ENCODE data around the gene TNFRSF11A.

TNFRSF11A gene

GRCh38 chr18:62324917-62325805, at the start of gene TNFRSF11A:
Gene TNFRSF11A (plus strand): TSS chr18:62325310. CDS start chr18:62325353, 43 bp downstream.
- peak; percentile 86 for DNase-seq

DNA sequence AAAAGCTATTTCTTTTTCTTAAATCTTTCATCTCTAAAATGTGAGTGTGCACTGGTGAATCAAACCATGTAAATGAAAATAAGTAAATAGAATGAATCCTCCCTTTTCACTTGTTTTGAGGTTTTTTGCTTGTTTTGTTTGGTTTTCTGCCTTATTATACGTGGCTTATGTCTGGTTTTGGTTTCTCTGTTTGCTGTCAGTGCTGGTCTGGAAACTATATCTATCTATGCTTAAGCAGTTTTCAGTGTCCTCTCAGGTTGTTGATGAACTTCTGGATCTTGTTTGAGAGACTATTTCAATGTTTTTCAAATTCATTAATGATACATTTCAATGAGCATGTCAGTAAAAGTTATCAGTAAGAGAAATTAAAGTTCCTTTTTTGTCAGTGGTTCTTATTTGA, 48.1 kb upstream of the TNFRSF11A start:
- DNase-seq = no peak

GRCh38 chr18:62279561-62279960, 45.5 kb upstream of the TNFRSF11A start:
- DNase-seq = peak; percentile 100

DNA sequence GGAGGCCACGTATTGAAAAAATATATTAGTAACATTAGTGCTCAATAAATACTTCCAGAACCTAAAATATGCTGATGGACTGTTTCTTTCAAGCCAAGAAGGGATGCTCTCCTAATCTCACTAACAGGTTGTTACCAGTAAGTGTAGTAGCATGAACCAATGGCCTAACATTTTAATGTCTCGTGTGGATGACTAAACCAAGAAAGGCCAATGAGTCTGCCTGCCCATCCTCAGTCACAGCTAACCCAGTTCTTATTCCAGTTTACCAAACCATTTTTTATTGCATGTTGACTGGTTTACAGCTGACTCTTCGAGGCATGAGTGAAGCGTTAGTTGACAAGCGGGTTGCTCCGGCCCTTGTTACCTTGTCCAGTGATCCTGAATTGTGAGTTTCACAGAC, 45.1 kb upstream of the TNFRSF11A start:
- DNase-seq = peak; percentile 30

DNA sequence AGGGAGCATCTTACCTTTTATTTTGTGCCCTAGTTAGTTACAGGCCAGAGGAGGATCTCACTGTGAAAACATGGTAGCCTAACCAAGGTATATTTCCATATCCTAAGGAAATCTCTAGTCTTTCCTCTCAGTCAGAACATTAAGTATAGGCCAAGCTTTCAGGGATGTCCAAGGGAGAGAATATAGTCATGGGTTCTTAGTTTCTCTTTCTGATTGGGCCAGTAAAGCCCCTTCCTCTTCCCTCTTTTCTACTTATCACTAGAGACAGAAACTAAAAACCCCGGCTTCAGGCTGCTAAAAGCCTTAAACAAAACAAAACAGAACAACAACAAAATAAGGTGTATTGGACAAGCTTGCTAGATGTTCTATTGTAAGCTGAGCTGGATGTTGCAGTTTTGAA, 44.3 kb upstream of the TNFRSF11A start:
- DNase-seq = no peak

- DNase-seq = no peak
Measured at GRCh38 chr18:62281684-62282083, 43.4 kb upstream of the TNFRSF11A start.

DNA sequence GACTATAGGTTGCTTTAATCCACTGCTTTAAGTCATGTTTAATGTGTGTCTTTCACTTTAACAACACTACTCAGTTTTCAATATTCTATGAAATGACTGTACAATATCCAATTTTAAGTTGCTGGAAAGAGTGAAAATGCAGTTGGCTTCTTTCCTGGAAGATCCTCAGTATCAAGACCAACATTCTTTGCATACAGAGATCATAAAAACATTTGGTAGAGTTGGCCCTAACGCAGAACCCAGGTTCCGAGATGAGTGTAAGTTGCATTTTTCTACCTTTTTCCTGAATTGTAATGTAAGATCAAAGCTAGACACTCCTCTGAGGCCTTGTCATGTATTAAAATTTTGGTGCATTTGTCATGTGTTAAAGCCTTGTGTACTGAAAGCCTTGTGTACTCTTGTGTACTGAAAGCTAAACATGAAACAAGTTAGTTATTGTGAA, 42.9 kb upstream of the TNFRSF11A start:
- no peak for DNase-seq

DNA sequence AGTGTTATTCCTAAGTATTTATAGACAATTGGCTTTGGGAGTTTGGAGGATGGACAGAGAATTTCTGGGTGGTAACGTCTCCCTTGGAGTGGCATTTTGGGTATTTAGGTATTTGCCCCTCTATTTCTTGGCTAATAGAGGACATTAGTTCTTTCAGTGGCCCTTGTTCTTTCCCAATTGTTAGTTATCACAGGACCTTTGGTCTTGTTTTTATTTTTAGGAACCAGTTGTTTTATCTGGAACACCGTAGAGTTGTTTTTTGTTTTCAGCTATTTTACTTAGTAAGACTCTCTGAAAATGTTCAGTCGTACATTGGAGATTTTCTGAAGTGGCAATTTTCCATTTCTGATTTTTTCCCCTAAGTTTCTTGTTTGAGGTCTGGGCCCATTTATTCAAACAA, 40.5 kb upstream of the TNFRSF11A start:
- DNase-seq = no peak

- no peak for DNase-seq
Measured at GRCh38 chr18:62285281-62285680, 39.8 kb upstream of the TNFRSF11A start.

DNA sequence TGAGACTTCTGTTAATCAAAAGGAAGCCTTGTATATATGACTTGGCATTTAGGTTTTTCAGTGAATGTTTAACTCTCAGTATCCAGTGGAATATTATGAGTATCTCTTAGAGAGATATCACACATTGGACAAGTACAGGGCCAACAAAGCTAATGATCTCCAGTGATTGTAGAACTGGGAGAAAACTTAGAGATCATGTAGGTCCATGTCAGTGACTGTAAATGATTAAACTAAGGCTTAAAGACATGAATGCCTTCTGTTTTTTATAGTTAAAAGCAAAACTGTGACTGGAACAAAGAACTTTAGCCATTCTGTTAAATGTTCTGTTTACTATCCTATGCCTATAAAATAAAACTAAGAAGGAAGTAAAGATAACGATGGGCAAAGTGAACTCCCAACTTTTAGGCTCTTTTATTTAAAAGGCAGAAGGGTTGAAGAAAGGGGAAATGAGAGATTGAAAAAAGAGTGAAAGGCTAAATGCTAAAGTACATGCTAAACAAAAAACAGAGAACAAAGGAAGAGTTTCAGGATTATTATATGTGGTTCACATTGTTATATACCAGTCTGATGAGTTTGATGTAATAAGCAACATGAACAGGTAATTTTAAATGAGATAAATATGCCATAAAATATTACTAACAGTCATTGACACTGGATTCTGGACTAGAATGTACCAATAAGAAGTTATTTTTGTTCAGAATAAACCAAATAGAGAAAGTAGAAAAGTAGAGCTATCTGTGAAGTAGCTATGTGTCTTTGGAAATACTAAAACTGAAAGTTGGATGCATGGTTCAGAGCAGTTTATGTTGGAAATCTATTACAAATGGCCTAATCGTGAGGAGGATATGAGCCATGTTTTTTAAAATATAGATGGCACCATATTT, 37.1 kb upstream of the TNFRSF11A start:
- DNase-seq = no peak

- DNase-seq = no peak
Measured at GRCh38 chr18:62288665-62289008, 36.5 kb upstream of the TNFRSF11A start.

DNA sequence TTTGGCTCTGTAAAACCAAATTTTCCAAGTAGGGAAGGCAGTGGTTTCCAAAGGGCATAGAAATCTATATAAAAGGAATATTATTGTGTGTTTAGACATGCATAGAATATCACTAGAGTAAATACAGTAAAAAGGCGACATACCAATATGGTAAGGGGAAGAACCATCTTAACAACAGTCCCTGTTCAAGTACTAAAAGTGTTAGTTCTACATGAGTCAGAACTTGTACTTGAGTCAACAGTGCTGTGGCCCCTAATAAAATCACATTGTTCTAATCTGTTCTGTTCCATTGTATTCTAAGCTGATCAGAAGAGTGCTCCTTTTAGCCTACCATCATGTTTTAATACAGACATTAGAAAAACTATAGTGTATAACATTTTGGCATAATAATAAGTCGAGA, 36.1 kb upstream of the TNFRSF11A start:
- no peak for DNase-seq

GRCh38 chr18:62294073-62294472, 31.0 kb upstream of the TNFRSF11A start:
- DNase-seq = no peak

- DNase-seq = no peak
Measured at GRCh38 chr18:62300359-62300963, 24.6 kb upstream of the TNFRSF11A start.

DNA sequence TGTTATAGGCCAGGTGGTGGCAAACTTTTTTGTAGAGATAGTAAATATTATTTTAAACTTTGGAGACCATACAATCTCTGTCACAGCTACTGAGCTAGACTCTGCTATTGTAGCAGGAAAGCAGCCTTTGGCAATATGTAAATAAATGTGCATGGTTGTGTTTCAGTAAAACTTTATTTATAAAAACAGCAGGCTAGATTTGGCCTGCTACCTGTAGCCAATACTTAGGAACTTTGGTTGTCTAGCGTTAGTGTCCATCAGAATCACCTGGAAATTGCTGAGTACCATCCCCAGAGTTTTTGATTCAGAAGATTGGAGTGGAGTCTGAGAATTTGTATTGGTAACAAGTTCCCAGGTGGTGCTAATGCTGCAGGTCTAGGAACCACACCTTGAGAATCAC, 23.8 kb upstream of the TNFRSF11A start:
- no peak for DNase-seq

- DNase-seq = no peak
Measured at GRCh38 chr18:62312851-62313250, 12.3 kb upstream of the TNFRSF11A start.

- no peak for DNase-seq
Measured at GRCh38 chr18:62318228-62319180, 6.6 kb upstream of the TNFRSF11A start.

- no peak for DNase-seq
Measured at GRCh38 chr18:62321201-62321600, 3.9 kb upstream of the TNFRSF11A start.

DNA sequence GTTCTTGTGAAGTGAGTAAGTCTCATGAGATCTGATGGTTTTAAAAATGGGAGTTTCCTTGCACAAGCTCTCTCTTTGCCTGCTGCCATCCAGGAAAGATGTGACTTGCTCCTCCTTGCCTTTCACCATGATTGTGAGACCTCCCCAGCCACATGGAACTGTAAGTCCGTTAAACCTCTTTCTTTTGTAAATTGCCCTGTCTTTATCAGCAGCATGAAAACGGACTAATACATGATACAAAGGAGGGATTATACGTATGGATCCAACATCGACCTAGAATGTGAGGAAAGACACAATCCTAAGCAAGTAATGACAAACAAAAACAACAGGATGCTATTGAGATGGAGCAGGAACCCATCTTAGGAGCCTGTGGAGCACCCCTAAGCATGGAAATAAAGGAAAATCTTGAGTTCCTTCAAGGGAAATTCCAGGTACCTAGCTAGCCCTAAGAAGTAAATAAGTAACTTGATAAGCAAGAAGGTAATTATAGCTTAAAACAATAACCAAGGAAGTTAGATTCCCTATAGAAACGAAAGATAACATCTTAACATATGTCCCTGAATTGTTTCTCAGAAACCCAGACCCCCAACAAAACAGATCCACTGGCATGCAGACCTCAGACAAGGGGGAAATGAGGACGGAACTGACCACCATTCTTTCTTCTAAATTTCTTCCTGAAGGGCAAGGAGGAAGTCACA, 1.5 kb upstream of the TNFRSF11A start:
- no peak for DNase-seq

DNA sequence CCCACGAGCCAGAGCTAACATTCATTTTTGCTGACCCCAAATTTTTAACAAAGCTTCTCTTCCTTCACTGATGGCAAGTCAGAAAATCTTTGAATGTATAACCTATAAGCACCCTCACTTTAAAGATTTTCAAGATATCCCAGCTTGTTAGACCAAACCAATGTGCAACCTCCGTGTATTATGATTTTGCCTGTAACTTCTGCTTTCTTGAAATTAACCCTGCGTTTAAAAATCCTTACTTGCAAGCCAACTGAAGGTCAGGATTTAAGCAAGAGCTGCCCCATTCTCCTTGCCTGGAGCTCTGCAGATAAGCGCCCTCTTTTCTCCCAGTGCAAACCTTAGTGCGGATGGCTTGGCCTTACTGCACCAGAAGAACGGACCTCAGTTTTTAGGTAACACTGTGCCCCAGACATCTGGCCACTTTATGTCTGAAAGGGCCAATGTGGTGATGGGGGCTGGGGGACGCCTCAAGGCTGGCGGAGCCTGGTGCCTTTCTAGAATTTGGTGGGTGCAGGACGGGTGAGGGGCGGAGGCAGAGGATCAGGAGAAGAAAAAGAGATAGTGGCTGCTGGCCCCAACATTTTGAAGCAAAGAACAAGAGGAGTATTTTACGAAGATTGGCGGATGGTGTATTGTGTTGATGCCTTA, 805 bp upstream of the TNFRSF11A start:
- DNase-seq = no peak
